Measurements from ENCODE around the gene MASP1. TPM values are rescaled to one million over a fixed set of nuclear protein-coding genes. Genes with fewer than 3 reads are reported as not detected.
A peak's percentile ranks its signal among the peaks of the same experiment; 100 is the strongest.

MASP1 gene
- total RNA-seq, 2 donors from 2014 or later = 0.52 to 11.1 TPM

DNA sequence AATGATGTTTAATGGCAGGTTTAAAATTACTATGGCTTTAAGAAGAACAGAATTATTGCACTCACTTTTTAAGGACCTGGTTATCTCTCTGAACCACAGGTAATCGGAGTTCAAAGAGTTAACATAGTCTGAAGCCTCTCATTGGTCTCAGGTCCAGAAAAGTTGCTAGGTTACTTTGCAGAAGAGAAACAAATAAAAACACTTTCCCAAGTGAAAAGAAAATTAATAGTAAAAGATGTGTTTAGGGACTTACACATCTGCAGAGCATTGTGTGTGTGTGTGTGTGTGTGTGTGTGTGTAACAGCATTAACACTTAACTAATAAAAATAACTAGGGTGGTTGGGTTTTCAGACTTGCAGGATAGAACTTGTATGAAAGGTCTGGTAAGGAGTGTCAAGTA lies 1.0 kb downstream of the MASP1 start:
- TF ChIP-seq, protein P1, sequence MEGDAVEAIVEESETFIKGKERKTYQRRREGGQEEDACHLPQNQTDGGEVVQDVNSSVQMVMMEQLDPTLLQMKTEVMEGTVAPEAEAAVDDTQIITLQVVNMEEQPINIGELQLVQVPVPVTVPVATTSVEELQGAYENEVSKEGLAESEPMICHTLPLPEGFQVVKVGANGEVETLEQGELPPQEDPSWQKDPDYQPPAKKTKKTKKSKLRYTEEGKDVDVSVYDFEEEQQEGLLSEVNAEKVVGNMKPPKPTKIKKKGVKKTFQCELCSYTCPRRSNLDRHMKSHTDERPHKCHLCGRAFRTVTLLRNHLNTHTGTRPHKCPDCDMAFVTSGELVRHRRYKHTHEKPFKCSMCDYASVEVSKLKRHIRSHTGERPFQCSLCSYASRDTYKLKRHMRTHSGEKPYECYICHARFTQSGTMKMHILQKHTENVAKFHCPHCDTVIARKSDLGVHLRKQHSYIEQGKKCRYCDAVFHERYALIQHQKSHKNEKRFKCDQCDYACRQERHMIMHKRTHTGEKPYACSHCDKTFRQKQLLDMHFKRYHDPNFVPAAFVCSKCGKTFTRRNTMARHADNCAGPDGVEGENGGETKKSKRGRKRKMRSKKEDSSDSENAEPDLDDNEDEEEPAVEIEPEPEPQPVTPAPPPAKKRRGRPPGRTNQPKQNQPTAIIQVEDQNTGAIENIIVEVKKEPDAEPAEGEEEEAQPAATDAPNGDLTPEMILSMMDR (IDR thresholded peaks at IDR 0.05) = no peak
- H3K27me3 ChIP-seq = no peaks in the 10 kb centered on the region
- no peak overlapping the region for H3K9ac ChIP-seq (ENCODE audit: low read depth in 2 of 2, low read length in 2 of 2)
- no peaks in the 10 kb centered on the region for H3K4me1 ChIP-seq
- H3K36me3 ChIP-seq = no peaks in the 10 kb centered on the region
- H3K9me3 ChIP-seq = no peaks in the 10 kb centered on the region
- H3K4me3 ChIP-seq = peak overlapping the region; percentile 10
- peak overlapping the region; percentile 36 for H3K27ac ChIP-seq
- DNase-seq = no peak
- intact Hi-C loops (cut with DNase I) = no loop called here

DNA sequence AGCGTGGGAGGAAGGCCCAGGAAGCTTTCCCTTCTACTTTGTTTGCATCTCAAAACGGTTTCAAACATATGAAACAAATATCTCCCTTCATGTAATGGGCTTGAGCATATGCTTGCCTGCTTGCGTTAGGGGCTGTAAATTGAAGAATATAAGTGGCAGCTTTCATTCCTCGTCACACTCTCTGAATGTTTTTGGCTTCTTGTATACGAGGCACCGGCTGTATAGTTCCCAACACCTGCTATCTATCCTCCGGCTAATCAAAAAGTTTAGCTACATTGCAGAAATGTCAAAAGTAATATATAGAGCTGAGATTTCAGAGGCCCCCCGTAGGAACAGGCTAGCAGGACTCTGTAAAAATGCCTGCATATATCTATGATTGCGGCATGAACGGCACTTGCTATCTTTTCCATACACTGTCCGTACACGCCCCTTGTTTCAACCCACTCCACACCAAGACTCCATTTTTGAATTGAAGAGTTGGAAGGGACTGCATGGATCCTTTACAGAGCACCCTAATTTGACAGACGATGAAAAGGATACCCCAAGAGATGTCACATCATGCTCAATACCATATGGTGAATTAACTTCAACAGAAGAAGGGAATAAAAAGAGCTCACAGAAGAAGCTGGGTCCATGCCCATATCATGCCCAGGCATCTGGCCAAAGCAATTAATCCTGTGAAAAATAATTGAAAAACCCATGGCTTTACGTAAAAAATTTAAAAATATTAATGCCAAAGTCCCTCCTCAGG lies 2.5 kb downstream of the MASP1 start:
- TF ChIP-seq, protein P1 (IDR thresholded peaks at IDR 0.05) = no peak
- H3K4me1 ChIP-seq = no peaks in the 10 kb centered on the region
- intact Hi-C loops (cut with DNase I) = no loop called here
- DNase-seq = no peak
- no peak overlapping the region for H3K9ac ChIP-seq (ENCODE audit: low read depth in 2 of 2, low read length in 2 of 2)
- no peaks in the 10 kb centered on the region for H3K9me3 ChIP-seq
- no peaks in the 10 kb centered on the region for H3K36me3 ChIP-seq
- no peaks in the 10 kb centered on the region for H3K27me3 ChIP-seq
- no peak overlapping the region for H3K27ac ChIP-seq
- H3K4me3 ChIP-seq = no peak overlapping the region

DNA sequence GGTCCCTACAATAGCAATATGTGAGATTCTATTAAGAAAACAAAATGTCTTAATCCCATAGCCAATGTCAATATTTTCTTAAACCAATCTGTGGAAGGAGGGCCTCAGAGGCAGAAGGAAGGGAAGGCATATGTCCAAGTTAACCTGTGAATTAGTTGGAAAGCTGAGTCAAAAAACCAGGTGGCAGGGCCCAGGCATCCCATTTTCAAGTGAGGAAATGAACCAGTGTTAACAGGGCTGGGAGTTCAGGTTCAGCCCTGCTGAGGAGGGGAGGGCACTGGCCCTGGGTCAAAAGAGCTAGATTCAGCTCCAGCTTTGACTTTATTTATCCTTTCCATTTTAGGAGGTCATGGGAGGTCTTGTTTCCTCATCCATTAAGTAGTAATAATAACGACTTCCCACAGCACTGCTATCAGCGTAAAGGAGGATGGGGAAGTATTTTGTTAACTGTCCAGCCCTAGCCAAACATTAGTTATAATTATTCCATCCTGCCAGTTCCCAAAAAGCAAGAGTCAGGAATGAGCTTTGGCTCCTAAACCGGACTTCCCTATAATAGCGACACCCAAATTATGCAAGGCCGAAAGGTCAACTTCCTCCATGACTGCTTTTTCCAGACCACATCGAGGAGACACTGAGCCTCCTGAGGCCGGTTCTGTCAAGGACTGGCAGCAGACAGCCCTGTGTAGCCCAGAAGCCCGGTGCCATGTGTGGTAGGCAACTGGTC lies 3.2 kb downstream of the MASP1 start:
- Histone ChIP-seq H3K4me1 (no peaks in the 10 kb centered on the region), H3K27me3 (no peaks in the 10 kb centered on the region), H3K27ac (no peak overlapping the region), H3K9ac (ENCODE audit: low read depth in 2 of 2, low read length in 2 of 2) (no peak overlapping the region), H3K4me3 (no peak overlapping the region), H3K36me3 (no peaks in the 10 kb centered on the region), H3K9me3 (no peaks in the 10 kb centered on the region)
- TF ChIP-seq, protein P1 (IDR thresholded peaks at IDR 0.05) = no peak
- no peak for DNase-seq
- intact Hi-C loops (cut with DNase I) = no loop called here

- H3K27ac ChIP-seq = no peak overlapping the region
- TF ChIP-seq, protein P1 (IDR thresholded peaks at IDR 0.05) = no peak
- DNase-seq = no peak
- H3K4me1 ChIP-seq = no peaks in the 10 kb centered on the region
- H3K36me3 ChIP-seq = no peaks in the 10 kb centered on the region
- no peaks in the 10 kb centered on the region for H3K9me3 ChIP-seq
- no peaks in the 10 kb centered on the region for H3K27me3 ChIP-seq
- no peak overlapping the region for H3K4me3 ChIP-seq
- intact Hi-C loops (cut with DNase I) = no loop called here
- H3K9ac ChIP-seq (ENCODE audit: low read depth in 2 of 2, low read length in 2 of 2) = no peak overlapping the region
These were observed 4.3 kb downstream of the MASP1 start for GRCh38 chr3:187287256-187287655.

GRCh38 chr3:187286467-187287059 lies 5.0 kb downstream of the MASP1 start:
- no peaks in the 10 kb centered on the region for H3K27me3 ChIP-seq
- no peaks in the 10 kb centered on the region for H3K4me1 ChIP-seq
- H3K9me3 ChIP-seq = no peaks in the 10 kb centered on the region
- no peak overlapping the region for H3K9ac ChIP-seq (ENCODE audit: low read depth in 2 of 2, low read length in 2 of 2)
- TF ChIP-seq, protein P1 (IDR thresholded peaks at IDR 0.05) = no peak
- no peak overlapping the region for H3K4me3 ChIP-seq
- H3K27ac ChIP-seq = no peak overlapping the region
- no peak for DNase-seq
- no peaks in the 10 kb centered on the region for H3K36me3 ChIP-seq
- intact Hi-C loops (cut with DNase I) = no loop called here
